SK-N-SH treated with all-trans-retinoic acid at 6 μM for 48 hours (cell line): ENCODE data around the gene EPB41L4A.

Experiments used
- CREB5 ChIP-seq: fragments of 250-450 bp; sonication (Bioruptor Pico); IDR thresholded peaks from 2 replicates; pipeline ENCODE4 v1.5.1; 2020; ENCODE audit warnings: low read depth, mild to moderate bottlenecking, moderate library complexity
- ISL1 ChIP-seq: fragments of 250-450 bp; sonication (Bioruptor Pico); IDR thresholded peaks from 2 replicates; pipeline ENCODE4 v2.1.2; 2022; ENCODE audit warnings: mild to moderate bottlenecking, moderate library complexity
- PATZ1 ChIP-seq: fragments of 250-450 bp; sonication (Bioruptor Pico); IDR thresholded peaks from 2 replicates; pipeline ENCODE4 v1.8.0; 2020; ENCODE audit warnings: mild to moderate bottlenecking, moderate library complexity, borderline replicate concordance
- POU6F1 ChIP-seq: fragments of 250-450 bp; sonication (Bioruptor Pico); IDR thresholded peaks from 2 replicates; pipeline ENCODE4 v1.8.0; 2021; ENCODE audit warnings: low read depth, mild to moderate bottlenecking, moderate library complexity, borderline replicate concordance
- TOX ChIP-seq: fragments of 250-450 bp; sonication (Bioruptor Pico); IDR thresholded peaks from 2 replicates; pipeline ENCODE4 v1.8.0; 2021; ENCODE audit warnings: mild to moderate bottlenecking, moderate library complexity, borderline replicate concordance
- TSHZ2 ChIP-seq: fragments of 250-450 bp; sonication (Bioruptor Pico); IDR thresholded peaks from 2 replicates; pipeline ENCODE4 v1.5.0; 2020; ENCODE audit warnings: mild to moderate bottlenecking, moderate library complexity
- ZFP3 ChIP-seq: fragments of 250-450 bp; sonication (Bioruptor Pico); IDR thresholded peaks from 2 replicates; pipeline ENCODE4 v1.5.0; 2020; ENCODE audit warnings: mild to moderate bottlenecking, moderate library complexity
- ZNF565 ChIP-seq: fragments of 450-650 bp; formaldehyde crosslinking; conservative IDR thresholded peaks from 2 replicates; pipeline ENCODE4 v1.5.0; 2020; ENCODE audit warnings: low read depth, mild to moderate bottlenecking, moderate library complexity
- ZNF70 ChIP-seq: fragments of 450-650 bp; formaldehyde crosslinking; IDR thresholded peaks from 2 replicates; pipeline ENCODE4 v1.5.0; 2020; ENCODE audit warnings: mild to moderate bottlenecking, moderate library complexity

GRCh38 chr5:112264151-112264550 lies 154.9 kb downstream of the EPB41L4A start:
- TF ChIP-seq TSHZ2 (CRISPR knock-in tag) = no peak
- no peak for TF ChIP-seq POU6F1 (CRISPR knock-in tag)
- TF ChIP-seq ZNF70 (CRISPR knock-in tag) = no peak
- TF ChIP-seq TOX (CRISPR knock-in tag) = no peak
- TF ChIP-seq CREB5 (CRISPR knock-in tag) = no peak
- TF ChIP-seq ISL1 (CRISPR knock-in tag) = no peak
- no peak for TF ChIP-seq ZNF565 (CRISPR knock-in tag)
- TF ChIP-seq PATZ1 (CRISPR knock-in tag) = no peak
- no peak for TF ChIP-seq ZFP3 (CRISPR knock-in tag)
